ENCODE results near the gene FOXA1.
"Not testable (repeated sequence)": the region's sequence is repeated elsewhere in the genome, so short reads cannot be mapped to it uniquely, and the experiment has no call there.

FOXA1 gene

DNA sequence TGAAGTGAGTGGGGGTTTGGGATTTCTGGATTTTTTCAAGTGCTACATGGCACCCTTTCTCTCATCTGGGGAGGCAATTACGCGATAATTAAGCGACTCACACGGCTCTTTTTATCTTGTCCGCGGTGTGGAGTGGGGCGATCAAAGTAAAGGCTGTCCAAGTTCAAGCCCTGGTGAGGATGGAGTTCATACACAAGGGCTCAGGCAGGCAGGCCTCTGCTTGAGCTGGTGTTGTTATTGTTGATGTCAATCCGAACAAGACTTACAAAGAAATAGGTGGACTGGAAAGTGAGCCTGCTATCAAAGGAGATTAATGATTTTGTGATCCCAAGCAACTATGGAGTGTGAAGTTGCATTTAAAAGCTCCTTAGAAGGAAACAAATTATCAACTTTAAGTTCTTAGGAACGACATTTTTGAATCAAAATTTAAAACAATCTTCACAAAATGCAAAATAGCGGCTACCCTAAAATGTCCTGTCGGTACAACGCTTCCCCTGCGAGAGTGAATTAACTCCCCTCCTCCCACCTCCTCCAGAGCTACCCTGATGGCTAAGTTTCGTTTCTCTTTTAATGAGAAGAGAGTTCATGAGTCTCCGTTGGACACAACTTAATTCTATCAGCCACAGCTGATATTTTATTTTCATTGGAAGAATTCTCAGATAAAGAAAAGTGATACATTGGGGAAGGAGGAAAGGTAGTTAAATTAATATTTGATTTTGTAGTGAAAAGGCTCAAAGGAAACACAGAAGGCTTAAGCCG is 5.9 kb downstream of the FOXA1 start:
- DNase-seq = no peak

DNA sequence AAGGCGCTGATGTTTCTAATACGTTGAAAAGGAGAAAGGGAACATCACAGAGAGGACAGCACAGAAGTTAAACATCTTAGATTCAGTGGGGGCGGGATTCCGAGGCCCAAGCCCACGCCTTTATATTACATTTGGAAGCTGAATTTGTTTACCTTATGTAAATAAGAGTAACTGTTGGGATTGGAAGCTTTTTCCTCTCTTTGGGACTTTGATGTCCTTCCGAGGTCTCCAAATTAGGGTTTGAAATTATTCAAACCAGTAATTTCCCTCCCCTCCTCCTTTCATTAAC is 6.4 kb downstream of the FOXA1 start:
- DNase-seq = no peak

DNA sequence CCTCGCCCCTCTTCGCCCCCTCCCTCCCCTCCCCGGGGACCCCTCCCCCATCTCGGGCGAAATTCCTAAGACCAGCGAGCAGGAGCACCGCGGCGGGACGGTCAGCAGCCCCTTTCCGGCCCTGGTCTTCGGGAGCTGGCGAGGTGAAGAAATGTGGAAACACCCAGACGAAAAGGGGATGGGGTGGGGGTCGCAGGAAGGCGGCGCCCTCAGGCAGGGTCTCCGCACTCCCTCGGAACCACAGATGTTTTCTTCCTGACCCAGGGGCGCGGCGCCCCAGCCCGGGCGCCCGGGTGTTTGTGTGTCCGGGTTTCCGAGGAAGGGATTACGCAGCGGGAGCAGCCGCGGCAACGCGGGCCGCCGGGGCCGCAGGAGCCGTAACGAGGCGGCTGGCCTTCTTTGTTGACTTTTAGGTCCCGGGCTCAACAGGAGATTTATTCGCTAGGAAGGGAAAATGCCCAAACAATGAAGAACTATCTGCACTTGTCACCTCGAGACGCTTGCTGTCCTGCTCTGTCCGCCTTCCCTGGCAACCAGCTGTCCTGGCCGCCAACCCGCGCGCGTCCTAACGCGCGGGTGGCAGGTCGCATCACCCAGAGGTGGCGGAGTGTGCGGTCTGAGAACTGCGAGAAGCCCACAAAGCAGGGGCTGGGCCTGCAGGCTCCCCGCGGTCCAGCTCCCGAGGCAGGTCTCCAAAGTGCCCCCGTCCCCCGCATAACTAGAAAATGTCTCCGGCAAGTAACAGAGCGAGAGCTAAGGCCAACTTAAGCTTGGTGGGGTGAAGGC is 7.0 kb downstream of the FOXA1 start:
- DNase-seq = no peak

DNA sequence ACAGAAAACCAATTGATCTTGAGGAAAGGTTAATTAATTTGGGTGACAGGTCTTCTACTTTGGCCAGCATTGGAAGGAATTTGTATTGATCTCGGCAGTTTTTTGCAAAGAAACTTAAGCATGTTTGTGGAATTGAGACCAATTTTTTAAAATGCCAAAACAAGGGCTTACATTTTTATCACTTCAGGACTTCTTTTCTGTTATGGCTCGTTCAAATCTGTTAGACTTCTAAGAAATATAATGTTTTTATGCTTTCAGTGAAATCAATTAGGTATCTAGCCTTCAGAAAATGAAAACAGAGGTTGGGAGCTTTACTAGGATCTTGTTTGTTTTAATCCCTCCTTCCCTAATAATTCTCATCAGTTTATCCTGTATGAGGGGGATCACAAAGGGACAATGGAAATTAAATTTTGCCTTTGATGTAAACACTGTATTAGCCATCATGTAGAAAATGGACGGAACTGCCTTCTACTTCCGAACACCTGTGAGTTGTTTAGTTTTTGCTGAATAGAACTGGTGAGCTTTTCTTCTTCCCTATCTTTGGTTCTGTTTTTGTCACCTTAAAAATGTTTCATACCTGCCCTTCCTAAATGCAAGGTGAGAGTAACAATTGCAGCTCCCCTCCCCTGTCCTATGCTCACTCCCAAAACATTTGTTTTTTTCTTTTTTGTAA is 7.8 kb downstream of the FOXA1 start:
- DNase-seq = no peak

DNA sequence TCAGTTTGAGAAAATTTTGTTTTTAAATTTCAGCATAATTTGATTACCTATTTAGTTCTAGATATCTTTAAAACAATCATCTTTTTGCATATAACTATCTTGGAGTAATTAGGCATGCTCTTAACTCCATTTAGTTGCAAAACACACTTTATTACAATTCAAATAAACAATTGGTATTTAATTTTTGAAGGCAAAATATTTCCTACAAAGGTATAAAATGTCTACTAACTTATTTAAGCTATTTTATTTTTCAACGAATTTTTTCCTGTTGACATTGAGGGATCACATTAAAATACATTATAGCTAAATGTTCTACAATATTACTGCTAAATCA is 8.3 kb downstream of the FOXA1 start:
- DNase-seq = no peak

DNA sequence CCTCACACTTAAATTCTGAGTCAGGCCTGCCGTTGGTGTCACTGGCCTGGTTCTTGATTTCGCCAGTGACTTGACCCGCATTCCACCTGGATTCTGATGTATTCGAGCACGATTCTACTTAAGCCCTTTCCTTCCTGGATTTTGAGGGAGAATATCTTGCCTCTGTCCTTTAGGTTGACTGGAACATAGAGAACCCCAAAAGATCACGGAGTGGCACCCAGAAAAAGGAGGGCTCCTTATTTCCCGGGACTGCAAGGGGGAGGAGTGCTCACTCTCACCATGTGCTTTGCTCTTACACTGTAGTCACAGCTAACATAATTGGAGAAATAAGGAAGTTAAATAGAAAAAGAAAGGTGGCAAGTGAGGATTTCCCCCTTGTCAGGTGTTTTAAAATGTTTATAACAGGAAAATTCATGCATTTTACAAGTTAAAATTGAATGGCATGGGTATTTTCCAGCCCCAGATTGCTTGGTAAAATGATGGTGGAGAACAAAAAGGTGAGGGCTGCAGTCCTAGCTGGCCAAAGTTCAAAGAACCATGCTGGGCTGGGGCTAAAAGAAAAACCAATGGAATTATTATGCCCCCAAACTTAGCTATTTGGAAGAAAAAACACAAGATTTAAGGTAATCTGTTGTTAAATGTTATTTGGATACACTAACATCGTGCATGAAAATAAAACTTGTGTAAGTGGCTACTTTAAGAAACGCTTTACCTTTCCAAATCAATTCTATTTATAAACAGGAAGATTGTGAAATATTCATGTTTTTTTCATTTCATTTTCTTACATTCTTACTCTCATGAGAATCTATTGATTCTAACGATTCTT is 8.9 kb downstream of the FOXA1 start:
- no peak for DNase-seq

DNA sequence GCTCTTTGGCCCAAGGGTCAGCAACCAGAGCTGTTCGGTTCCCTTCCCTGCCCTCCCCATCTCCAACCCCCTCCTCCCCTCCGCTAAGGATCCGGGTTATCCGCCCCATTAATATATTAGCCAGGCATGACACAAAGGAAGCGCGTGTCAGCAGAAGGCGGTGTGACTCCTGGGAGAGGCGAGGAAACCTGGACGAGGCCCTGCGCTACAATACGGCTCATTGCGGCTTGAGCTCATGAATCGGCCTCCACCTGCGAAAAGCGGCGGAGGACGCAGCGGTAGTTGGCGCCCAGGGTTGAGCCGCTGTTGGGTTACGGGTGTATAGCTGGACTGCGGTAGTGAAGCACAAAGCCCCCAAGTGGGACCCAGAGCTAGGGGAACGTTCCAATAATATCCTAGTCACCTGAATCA is 9.9 kb downstream of the FOXA1 start:
- no peak for DNase-seq

DNA sequence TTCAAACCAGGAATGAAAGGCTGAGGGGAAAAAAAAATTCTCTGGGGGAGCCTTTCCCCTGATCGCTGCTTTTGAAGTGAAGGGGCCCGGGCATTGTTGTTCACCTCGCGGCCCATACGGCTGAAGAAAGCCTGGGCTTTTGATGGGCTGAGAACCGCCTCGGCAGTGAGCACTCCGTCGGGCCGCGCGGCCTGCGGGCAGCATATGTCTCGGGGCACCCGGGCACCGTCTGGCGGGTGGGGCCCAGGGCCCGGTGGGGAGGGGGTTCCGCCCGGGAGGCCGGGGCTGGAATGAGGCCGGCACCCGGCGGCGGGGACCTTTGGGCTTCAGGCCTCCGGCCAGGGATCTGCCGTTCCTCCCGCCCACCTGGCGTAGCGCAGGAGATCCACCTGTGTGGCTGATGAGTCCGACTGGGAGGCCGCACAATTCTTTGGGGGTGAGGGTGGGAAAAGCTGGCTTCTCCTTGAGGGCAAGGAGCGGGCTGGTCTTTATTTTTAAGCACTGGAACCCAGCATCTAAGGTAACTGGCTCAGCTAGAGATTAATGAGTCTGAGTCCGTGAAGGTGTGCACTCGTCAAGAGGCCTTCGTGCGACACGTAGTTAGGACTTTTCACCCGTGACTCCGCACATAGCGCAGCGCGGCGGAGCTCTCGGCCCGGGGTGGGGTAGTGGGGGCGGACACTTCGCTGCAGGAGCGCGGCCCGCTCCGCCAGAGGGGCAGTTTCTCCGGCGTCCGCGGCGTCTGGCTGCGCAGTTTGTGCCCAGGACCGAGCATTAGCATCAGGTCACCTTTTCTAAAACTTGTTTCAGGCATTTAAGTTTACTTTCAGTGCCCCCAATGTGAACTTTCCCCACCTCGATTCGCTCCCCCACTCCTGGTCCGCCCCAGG is 10.6 kb downstream of the FOXA1 start:
- no peak for DNase-seq

DNA sequence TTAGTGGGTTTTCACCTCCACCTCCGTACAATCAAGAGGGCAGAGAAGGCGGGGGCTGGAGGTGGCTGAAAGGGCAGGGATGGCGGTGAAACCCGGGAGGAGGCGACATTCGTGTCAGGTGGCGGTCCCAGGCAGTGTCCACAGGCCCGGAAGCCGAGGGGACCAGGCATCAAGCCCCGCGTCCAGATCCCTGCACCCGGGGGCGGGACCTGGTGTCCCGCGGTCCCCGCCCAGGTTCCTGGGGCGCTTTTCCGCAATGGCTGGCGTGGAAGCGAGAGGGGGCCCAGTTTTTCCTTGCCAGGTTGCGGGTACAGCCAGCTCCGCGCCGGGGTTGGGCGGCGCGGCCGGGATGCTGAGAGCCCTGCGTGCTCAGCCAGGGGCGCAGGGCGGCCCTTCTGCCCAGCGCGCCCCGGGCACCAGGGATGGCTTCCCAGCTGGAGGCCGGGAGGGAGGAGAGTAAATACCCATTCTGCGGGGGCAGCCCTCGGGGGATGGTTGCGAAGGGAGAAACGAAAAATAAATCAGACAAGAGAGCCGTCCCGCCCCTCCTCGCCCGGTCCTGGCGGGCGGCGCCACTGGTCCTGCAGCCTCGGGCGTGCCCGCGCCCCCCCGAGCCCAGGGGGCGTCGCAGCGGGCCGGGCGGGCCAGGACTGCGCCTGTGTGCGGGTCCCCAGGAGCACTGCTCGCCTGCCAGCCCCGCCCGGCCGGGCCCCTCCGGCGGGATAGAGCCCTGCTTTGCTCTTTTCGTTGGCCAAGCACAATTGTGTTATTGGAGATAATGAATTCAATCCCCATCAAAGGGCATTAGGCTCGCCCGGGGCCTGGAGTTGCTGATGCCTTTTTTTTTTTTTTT is 11.5 kb downstream of the FOXA1 start:
- no peak for DNase-seq

DNA sequence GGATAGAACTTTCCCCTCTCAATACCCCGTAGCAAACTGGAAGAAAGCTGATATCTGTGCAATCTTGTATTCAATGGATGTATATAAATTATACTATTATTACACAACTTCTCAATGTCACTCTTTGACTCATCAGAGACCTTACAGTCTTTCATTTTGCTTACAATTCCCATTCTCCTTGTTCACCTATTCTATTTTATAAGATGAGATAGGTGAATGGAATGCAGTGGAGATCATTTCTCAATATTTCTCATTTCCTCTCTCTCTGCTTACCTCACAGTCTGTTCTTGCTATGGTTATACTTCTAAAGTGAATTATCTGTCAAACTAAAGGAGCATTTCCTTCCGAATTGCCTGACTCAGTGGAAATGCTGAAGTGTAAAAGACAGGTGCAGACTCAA is 14.9 kb downstream of the FOXA1 start:
- DNase-seq = no peak

DNA sequence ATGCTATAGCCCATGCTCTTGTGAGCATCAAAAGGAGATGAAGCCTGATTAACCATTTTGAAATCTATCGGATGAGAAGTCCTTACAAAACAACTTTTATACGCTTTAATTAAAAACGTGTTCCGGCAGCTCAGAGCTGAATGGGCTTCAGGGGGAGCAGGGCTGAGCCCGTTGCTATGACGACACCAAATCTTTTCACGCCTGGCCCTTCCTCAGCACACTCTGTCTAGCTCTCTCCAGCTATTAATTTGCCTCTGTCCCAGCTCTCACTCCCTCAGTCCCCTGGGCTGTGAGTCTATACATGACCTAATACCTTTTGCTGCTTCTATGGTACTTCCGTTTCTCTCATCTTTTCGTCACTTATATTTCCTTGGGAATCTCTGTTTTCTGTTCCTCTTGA is 15.8 kb downstream of the FOXA1 start:
- no peak for DNase-seq

DNA sequence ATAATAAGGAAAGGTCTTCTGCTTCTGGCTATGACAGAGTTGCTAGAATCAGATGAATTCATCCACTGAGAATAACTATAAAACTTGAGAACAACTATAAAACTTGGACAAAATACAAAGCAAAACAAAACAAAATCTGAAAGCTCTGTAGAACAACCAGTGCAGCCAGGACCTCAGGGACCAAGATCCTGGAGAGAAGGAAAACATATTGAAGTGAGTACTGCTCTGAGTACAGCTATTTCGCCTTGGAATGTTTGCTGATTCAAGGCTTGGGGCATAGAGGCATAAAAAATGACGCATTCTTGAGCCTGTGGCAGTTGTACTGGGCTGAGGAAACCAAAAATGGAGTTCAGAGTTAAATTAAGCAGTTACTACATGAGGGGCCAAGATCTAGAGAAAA is 21.7 kb downstream of the FOXA1 start:
- no peak for DNase-seq

DNA sequence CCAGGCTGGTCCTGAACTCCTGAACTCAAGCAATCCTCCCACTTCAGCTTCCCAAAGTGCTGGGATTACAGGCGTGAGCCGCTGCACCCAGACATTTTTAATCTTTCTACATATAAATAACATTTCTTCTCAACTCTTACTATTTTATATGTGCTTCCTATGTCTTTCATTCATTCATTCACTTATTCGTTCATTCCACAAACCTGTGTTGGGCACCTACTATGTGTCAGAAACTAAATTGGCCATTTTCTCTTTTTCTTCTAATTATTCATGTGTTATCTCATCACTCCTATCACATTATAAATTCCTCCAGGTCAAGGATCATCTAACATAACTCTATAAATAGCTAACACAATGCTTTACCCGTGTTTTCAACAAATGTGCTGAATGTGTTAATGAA is 23.7 kb downstream of the FOXA1 start:
- no peak for DNase-seq

DNA sequence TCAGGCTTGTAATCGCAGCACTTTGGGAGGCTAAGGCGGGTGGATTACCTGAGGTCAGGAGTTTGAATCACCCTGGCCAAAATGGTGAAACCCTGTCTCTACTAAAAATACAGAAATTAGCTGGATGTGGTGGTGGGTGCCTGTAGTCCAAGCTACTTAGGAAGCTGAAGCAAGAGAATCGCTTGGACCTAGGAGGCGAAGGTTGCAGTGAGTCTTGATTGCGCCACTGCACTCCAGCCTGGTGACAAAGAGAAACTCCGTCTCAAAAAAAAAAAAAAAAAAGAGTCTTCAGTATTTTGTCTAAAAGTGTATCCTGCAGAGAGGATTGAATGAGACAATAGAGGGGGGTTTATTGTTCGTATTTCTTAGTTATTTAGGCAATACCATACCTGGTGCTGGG is 25.3 kb downstream of the FOXA1 start:
- no peak for DNase-seq

DNA sequence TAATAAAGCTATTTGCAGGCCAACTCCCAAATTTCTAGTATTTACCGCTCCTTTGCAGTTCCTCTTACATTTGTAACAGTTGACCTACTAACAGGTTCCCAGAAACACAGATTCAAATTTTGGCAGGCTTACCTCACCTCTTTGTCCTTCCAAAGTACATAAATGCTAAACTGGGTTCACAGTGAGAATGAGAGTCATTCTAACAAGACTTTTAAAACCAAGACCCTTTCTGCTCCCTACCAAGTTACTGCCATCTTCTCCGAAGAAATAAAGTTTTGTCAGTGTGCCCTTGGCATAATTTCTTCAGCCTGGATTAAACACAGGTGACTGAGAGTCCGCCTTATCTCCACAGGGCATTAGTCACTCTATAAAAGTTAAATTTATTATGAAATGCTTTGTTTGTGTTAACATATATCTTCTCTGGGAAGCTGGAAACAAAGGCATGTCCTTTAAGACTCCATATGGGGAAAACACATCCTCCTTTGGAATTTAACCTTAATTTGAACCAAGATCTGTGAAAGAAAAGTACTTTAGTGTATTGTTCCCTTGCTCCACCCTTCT is 28.2 kb downstream of the FOXA1 start:
- no peak for DNase-seq

DNA sequence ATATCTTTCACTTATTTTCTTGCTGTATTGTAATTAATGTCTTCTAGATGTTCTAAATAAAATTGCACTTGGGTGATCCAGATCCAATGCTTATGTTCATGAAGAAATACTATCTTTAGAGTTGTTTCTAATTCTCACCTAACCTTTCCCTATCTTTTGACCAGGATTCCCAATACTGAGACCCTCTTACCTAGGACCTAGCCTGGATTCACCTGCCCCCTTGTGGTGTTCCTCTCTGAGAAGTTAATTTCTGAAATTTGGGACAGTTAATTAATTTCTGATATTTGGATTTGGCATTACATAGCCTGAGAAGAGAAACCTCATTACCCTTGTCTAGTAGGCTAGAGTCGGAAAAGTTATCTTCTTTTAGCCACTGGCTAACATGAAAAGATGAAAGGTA is 29.5 kb downstream of the FOXA1 start:
- DNase-seq = no peak

DNA sequence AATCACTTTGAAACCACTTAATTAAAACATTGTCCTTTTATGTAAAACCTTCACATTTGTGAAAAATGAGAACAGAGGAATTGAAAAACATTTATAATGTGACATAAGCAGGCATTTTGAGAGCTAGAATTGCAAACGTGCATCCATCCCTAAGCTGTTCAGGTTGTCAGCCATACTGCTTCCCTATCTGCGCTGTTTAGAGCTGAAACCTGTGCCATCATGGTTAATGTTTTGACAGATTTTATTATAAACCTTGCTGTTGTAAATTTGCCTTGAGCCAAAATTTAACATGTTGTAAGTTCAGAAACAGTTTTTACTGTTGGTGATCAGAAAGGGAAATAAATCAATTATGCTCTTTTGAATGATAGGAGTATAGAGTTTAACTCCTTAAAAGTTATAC is 31.9 kb downstream of the FOXA1 start:
- no peak for DNase-seq

DNA sequence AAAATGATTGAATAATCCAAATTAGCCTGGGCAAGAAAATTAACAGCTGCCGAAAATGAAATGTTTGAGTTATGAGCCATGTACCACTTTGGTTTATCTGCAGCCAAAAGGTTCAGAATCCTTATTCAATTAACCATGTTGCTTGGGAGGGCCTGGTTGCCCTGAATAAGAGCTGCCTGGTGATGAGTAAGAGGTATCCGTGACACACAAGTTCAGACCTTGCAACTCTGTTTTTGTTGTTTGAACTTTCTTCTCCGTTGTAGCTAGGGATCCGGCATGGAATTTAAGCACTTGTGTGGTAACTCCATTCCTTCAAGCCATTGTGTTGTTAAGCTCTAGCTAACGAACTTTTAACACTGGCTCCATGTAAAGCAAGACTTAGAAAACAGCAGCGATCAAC is 35.7 kb downstream of the FOXA1 start:
- DNase-seq = no peak

DNA sequence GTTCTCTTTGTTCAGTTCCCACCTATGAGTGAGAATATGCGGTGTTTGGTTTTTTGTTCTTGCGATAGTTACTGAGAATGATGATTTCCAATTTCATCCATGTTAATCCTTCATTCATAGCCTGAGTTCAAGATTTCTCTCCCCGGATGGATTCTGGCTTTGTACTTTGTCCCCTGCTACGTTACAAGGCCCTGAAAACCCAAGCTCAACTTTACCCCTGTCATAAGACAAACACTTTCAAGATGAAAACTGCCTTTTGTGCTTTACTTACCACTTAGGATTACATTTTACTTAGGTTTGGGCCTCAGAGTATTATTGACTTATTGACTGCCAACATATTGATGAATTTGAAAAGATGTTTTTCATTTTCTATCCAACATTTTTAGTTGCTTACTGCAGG is 36.3 kb downstream of the FOXA1 start:
- no peak for DNase-seq

DNA sequence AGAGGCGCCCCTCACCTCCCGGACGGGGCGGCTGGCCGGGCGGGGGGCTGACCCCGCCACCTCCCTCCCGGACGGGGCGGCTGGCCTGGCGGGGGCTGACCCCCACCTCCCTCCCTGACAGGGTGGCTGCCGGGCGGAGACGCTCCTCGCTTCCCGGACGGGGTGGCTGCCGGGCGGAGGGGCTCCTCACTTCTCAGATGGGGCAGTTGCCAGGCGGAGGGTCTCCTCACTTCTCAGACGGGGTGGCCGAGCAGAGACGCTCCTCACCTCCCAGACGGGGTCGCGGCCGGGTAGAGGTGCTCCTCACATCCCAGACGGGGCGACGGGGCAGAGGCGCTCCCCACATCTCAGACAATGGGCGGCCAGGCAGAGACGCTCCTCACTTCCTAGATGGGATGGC is 39.5 kb downstream of the FOXA1 start:
- not testable (repeated sequence) for DNase-seq

DNA sequence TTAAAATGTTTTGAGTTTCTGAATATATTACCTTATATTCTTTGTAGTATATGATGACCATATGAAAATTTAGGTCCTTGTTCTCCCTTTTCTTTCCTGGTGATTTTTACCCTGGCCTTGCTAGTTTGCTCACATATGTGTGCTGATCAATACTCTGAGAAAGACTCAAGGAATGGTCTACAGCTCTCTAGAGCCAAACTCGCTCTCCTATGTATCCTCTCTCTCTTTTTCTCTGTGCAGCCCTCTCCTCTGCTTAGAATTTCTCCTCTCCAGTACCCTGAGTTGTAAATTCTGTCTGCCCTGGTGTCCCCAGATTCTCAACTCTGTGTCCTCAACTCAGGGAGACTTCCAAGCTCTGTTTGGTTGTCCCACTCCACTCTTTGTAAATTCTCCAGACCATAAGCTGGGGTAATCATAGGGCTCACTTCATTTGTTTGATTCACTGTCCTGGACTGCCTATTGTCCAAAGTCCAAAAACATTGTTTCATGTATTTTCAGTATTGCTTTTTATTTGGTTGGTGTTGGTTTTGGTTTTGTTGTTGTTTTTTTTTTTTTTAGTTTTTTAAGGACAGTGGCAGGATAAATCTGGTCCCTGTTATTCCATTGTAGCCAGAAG is 41.0 kb downstream of the FOXA1 start:
- DNase-seq = no peak

Data from activated gamma-delta T cell (primary cell).